ENCODE results near the gene PTPRT. TPM values are rescaled to one million over a fixed set of nuclear protein-coding genes. Genes with fewer than 3 reads are reported as not detected.

The PTPRT gene
- total RNA-seq, 1 experiment from 2014 or later: not detected

DNA sequence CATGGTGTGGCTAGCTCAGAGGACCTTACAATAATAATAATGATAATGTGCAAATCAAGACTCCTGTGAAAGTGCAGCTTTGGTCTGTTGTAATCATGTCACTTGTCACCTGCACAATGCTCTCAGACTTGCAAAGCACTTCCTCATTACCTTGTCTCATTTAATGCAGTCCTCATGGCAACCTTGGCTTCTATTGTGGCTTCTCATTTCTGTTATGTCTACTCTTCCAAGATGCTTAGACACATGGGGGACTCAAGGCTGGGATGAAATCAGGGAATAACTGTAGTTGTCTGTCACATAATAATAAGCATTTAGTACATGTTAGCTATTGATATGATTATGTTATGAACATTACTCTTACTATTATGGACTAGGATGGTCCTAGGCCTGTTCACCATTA lies 484.2 kb downstream of the PTPRT start:
- H3K36me3 ChIP-seq (ENCODE audit: control insufficient read depth in 1 of 2, insufficient read depth in 2 of 2, low read length in 2 of 2): no peaks in the 10 kb centered on the region
- CTCF ChIA-PET: no interaction called here
- no TSS peak for BruUV-seq (replicated peaks)
- POLR2A ChIA-PET: no interaction called here
- H3K9me3 ChIP-seq (ENCODE audit: control insufficient read depth in 1 of 2, insufficient read depth in 1 of 2, low read depth in 1 of 2, low read length in 2 of 2): peaks cover 16 to 27% of the 10 kb centered on the region in 2 experiments; a peak in 2 of 4 replicates
- ATAC-seq (no peak), DNase-seq (ENCODE audit: low read depth, low spot score) (no peak)
- no peaks in the 10 kb centered on the region for H3K4me1 ChIP-seq (ENCODE audit: control insufficient read depth in 1 of 2, insufficient read depth in 2 of 2, low read length in 2 of 2)
- H3K27ac ChIP-seq (ENCODE audit: low read depth, low read length): no peak overlapping the region
- no peak overlapping the region for H3K9ac ChIP-seq (ENCODE audit: low read length)
- H3K79me2 ChIP-seq (ENCODE audit: insufficient read depth, low read length): no peaks in the 10 kb centered on the region
- RAD21 ChIA-PET (ENCODE audit: low non-redundant PET in 1 of 2, low total read pairs in 2 of 2, uncharacterized antibody in 2 of 2, unreplicated experiment in 2 of 2): no interaction called here
- no peaks in the 10 kb centered on the region for H3K9me2 ChIP-seq (ENCODE audit: insufficient read depth)
- H3K4me2 ChIP-seq (ENCODE audit: low read length): no peak overlapping the region
- TF ChIP-seq TCF7L2 (IDR thresholded peaks at IDR 0.05; ENCODE audit: borderline replicate concordance, extremely low read depth, insufficient read depth, insufficient read length) (no peak), ZBTB33 (IDR thresholded peaks at IDR 0.05; ENCODE audit: extremely low read depth, insufficient replicate concordance, low read length) (no peak), POLR2AphosphoS5 (IDR thresholded peaks at IDR 0.05; ENCODE audit: low read depth, low read length) (no peak), ELF1 (IDR thresholded peaks at IDR 0.05; ENCODE audit: borderline replicate concordance, low read depth) (no peak), JUND (IDR thresholded peaks at IDR 0.05) (no peak), SP1 (IDR thresholded peaks at IDR 0.05; ENCODE audit: low read depth) (no peak), CEBPB (IDR thresholded peaks at IDR 0.05; ENCODE audit: low read depth) (no peak), CTCF (IDR thresholded peaks at IDR 0.05 in 2 of 3, conservative IDR thresholded peaks at IDR 0.05 in 1 of 3; ENCODE audit: borderline replicate concordance in 1 of 3, insufficient read depth in 1 of 3, low read depth in 2 of 3, low read length in 2 of 3) (no peak), SIN3A (IDR thresholded peaks at IDR 0.05; ENCODE audit: low read depth) (no peak), ZFX (IDR thresholded peaks at IDR 0.05) (no peak), EGR1 (IDR thresholded peaks at IDR 0.05; ENCODE audit: low read depth) (no peak), ZNF274 (IDR thresholded peaks at IDR 0.05; ENCODE audit: low read depth, low read length) (no peak), SRF (IDR thresholded peaks at IDR 0.05; ENCODE audit: low read depth) (no peak), POLR2A (IDR thresholded peaks at IDR 0.05; ENCODE audit: borderline replicate concordance, extremely low read depth, insufficient read depth, insufficient read length) (no peak)
- TF ChIP-seq, protein P1, sequence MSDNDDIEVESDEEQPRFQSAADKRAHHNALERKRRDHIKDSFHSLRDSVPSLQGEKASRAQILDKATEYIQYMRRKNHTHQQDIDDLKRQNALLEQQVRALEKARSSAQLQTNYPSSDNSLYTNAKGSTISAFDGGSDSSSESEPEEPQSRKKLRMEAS (IDR thresholded peaks at IDR 0.05): no peak
- H2AFZ ChIP-seq (ENCODE audit: low read depth, low read length, poor library complexity, severe bottlenecking): no peak overlapping the region
- H3K27me3 ChIP-seq (ENCODE audit: insufficient read depth, low read length): no peaks in the 10 kb centered on the region
- H4K20me1 ChIP-seq (ENCODE audit: insufficient read depth): no peaks in the 10 kb centered on the region
- H3K4me3 ChIP-seq (replicated peaks in 1 of 2; ENCODE audit: low read depth in 1 of 2, low read length in 2 of 2): no peak overlapping the region
- intact Hi-C loops (cut with micrococcal nuclease): no loop called here

Data from HCT116 (cell line).